ENCODE measurements around the gene DAGLA. TPM values are rescaled to one million over a fixed set of nuclear protein-coding genes. Genes with fewer than 3 reads are reported as not detected.

The DAGLA gene
- total RNA-seq, 1 experiment from 2014 or later, result 8.6 TPM

- no peak overlapping the region for H3K4me3 ChIP-seq (ENCODE audit: low read length)
- BruUV-seq (replicated peaks), result no TSS peak
- H3K9me3 ChIP-seq (ENCODE audit: low read length), result no peaks in the 10 kb centered on the region
- POLR2A ChIA-PET (ENCODE audit: unreplicated experiment), result no interaction called here
- CTCF ChIA-PET, result no interaction called here
- no peak overlapping the region for H3K27ac ChIP-seq (ENCODE audit: low read length)
- no peaks in the 10 kb centered on the region for H3K79me2 ChIP-seq (ENCODE audit: low read length)
- ATAC-seq (no peak), DNase-seq (no peak)
- H3K27me3 ChIP-seq (ENCODE audit: low read length), result no peaks in the 10 kb centered on the region
- H4K20me1 ChIP-seq (ENCODE audit: low read length), result no peaks in the 10 kb centered on the region
- H3K36me3 ChIP-seq (ENCODE audit: low read depth, low read length), result no peaks in the 10 kb centered on the region
- H3K4me2 ChIP-seq (ENCODE audit: low read length), result no peak overlapping the region
- TF ChIP-seq EZH2phosphoT487 (IDR thresholded peaks at IDR 0.05; ENCODE audit: borderline replicate concordance, low read length) (no peak), EZH2 (IDR thresholded peaks at IDR 0.05; ENCODE audit: low read length, unreplicated experiment) (no peak)
- TF ChIP-seq, protein P1, sequence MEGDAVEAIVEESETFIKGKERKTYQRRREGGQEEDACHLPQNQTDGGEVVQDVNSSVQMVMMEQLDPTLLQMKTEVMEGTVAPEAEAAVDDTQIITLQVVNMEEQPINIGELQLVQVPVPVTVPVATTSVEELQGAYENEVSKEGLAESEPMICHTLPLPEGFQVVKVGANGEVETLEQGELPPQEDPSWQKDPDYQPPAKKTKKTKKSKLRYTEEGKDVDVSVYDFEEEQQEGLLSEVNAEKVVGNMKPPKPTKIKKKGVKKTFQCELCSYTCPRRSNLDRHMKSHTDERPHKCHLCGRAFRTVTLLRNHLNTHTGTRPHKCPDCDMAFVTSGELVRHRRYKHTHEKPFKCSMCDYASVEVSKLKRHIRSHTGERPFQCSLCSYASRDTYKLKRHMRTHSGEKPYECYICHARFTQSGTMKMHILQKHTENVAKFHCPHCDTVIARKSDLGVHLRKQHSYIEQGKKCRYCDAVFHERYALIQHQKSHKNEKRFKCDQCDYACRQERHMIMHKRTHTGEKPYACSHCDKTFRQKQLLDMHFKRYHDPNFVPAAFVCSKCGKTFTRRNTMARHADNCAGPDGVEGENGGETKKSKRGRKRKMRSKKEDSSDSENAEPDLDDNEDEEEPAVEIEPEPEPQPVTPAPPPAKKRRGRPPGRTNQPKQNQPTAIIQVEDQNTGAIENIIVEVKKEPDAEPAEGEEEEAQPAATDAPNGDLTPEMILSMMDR (conservative IDR thresholded peaks at IDR 0.05; ENCODE audit: low read depth, low read length), result no peak
- H3K9ac ChIP-seq (ENCODE audit: low read length), result no peak overlapping the region
- H2AFZ ChIP-seq (ENCODE audit: low read length), result no peak overlapping the region
- H3K9me2 ChIP-seq (replicated peaks; ENCODE audit: low read length), result no peaks in the 10 kb centered on the region
- H3K4me1 ChIP-seq (ENCODE audit: insufficient read depth, low read length), result peaks cover 10% of the 10 kb centered on the region; the same call in 1 of the 2 replicates
- intact Hi-C loops (cut with micrococcal nuclease), result loop anchor here (5.0 kb wide), 1 partner anchor 358 kb away; no protein-coding TSS in a partner anchor
- H3F3A ChIP-seq (ENCODE audit: low read length, unreplicated experiment), result no peaks in the 10 kb centered on the region
These were observed 69.5 kb downstream of the DAGLA start for GRCh38 chr11:61749591-61750217.

DNA sequence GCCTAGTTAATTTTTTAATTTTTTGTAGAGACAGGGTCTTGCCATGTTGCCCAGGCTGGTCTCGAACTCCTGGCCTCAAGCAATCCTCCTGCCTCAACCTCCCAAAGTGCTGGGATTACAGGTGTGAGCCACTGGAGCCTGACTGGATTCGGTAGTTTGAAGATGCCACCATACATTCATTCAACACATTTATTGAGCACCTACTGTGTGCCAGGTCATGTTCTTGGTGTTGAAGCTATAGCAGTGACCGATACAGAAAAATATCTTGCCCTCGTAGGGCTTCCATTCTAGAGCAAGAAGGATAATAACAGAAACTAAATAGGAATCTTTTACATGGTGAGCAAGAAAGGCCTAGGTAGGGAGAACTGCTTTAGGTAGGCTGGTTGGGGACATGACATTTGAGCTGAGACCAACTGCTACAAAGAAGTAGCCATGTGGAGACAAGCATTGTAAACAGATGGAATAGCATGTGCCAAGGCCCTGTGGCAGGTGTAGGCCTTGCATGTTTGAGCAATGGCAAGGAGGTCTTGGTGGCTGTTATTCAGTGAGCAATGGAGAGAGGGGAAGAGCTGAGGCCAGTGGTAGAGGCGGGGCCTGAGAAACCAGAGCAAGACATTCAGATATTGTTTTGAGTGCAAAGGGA, 70.6 kb downstream of the DAGLA start:
- Histone ChIP-seq H3K27me3 (ENCODE audit: low read length) (no peaks in the 10 kb centered on the region), H3K9me3 (ENCODE audit: low read length) (no peaks in the 10 kb centered on the region), H3K4me2 (ENCODE audit: low read length) (no peak overlapping the region), H3K4me3 (ENCODE audit: low read length) (no peak overlapping the region), H3K79me2 (ENCODE audit: low read length) (no peaks in the 10 kb centered on the region), H3K36me3 (ENCODE audit: low read depth, low read length) (no peaks in the 10 kb centered on the region), H3F3A (ENCODE audit: low read length, unreplicated experiment) (no peaks in the 10 kb centered on the region), H2AFZ (ENCODE audit: low read length) (no peak overlapping the region), H3K4me1 (ENCODE audit: insufficient read depth, low read length) (peaks cover 13% of the 10 kb centered on the region), H3K9ac (ENCODE audit: low read length) (no peak overlapping the region), H4K20me1 (ENCODE audit: low read length) (no peaks in the 10 kb centered on the region), H3K27ac (ENCODE audit: low read length) (no peak overlapping the region), H3K9me2 (replicated peaks; ENCODE audit: low read length) (no peaks in the 10 kb centered on the region)
- ChIA-PET CTCF (no interaction called here), POLR2A (ENCODE audit: unreplicated experiment) (no interaction called here)
- intact Hi-C loops (cut with micrococcal nuclease), result no loop called here
- ATAC-seq (no peak), DNase-seq (no peak)
- no TSS peak for BruUV-seq (replicated peaks)
- TF ChIP-seq EZH2phosphoT487 (IDR thresholded peaks at IDR 0.05; ENCODE audit: borderline replicate concordance, low read length) (no peak), EZH2 (IDR thresholded peaks at IDR 0.05; ENCODE audit: low read length, unreplicated experiment) (no peak)
- TF ChIP-seq, protein P1 (conservative IDR thresholded peaks at IDR 0.05; ENCODE audit: low read depth, low read length), result no peak

DNA sequence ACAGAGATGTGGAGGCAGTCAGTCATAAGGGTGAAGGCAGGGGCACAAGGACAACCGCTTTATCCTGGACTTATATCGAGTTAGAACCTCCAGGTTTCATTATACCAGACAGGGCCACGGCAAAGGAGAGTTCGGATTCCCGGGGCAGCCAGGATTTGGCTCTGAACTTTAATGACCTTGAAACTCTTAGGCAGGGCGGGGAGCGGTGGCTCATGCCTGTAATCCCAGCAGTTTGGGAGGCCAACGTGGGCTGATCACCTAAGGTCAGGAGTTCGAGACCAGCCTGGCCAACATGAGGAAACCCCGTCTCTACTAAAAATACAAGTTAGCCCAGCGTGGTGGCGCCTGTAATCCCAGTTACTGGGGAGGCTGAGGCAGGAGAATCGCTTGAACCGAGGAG, 71.2 kb downstream of the DAGLA start:
- H3K9me3 ChIP-seq (ENCODE audit: low read length), result no peaks in the 10 kb centered on the region
- ATAC-seq (no peak), DNase-seq (no peak)
- no peak overlapping the region for H3K4me3 ChIP-seq (ENCODE audit: low read length)
- POLR2A ChIA-PET (ENCODE audit: unreplicated experiment), result no interaction called here
- no TSS peak for BruUV-seq (replicated peaks)
- no peaks in the 10 kb centered on the region for H3K79me2 ChIP-seq (ENCODE audit: low read length)
- no peaks in the 10 kb centered on the region for H3K27me3 ChIP-seq (ENCODE audit: low read length)
- H2AFZ ChIP-seq (ENCODE audit: low read length), result no peak overlapping the region
- no peak overlapping the region for H3K27ac ChIP-seq (ENCODE audit: low read length)
- no peaks in the 10 kb centered on the region for H3K36me3 ChIP-seq (ENCODE audit: low read depth, low read length)
- intact Hi-C loops (cut with micrococcal nuclease), result no loop called here
- no peaks in the 10 kb centered on the region for H3K9me2 ChIP-seq (replicated peaks; ENCODE audit: low read length)
- TF ChIP-seq, protein P1 (conservative IDR thresholded peaks at IDR 0.05; ENCODE audit: low read depth, low read length), result no peak
- no peak for TF ChIP-seq EZH2 (IDR thresholded peaks at IDR 0.05; ENCODE audit: low read length, unreplicated experiment)
- no peak for TF ChIP-seq EZH2phosphoT487 (IDR thresholded peaks at IDR 0.05; ENCODE audit: borderline replicate concordance, low read length)
- peaks cover 19% of the 10 kb centered on the region for H3K4me1 ChIP-seq (ENCODE audit: insufficient read depth, low read length)
- CTCF ChIA-PET, result no interaction called here
- H4K20me1 ChIP-seq (ENCODE audit: low read length), result no peaks in the 10 kb centered on the region
- no peak overlapping the region for H3K4me2 ChIP-seq (ENCODE audit: low read length)
- no peaks in the 10 kb centered on the region for H3F3A ChIP-seq (ENCODE audit: low read length, unreplicated experiment)
- H3K9ac ChIP-seq (ENCODE audit: low read length), result no peak overlapping the region

Measured in PC-3 (cell line).